GM12875 (cell line): ENCODE results near the gene ANKRD42.

Experiments used
- H3K4me3 ChIP-seq: one replicate; pipeline ENCODE4 v1.5.1; 2011; ENCODE audit warnings: low read depth, low read length, control low read depth
- CTCF ChIP-seq: IDR thresholded peaks from 2 replicates; pipeline ENCODE4 v1.5.1; 2011; ENCODE audit warnings: low read depth, mild to moderate bottlenecking, control low read depth, inconsistent platforms, low read length, moderate library complexity, borderline replicate concordance; ENCODE audit not compliant: insufficient read depth

Gene ANKRD42

GRCh38 chr11:83285771-83286528 is 92.4 kb downstream of the ANKRD42 start, which contains the start of gene CCDC90B:
Gene CCDC90B, minus strand, starts transcription at chr11:83286367. Its CDS starts 395 bp downstream, at chr11:83285972.
- peak within 1 kb of the TSS; percentile 76 for H3K4me3 ChIP-seq
- 0 out of 2 replicates have a peak, but pooled peaks have one; percentile 8 for TF ChIP-seq CTCF

GRCh38 chr11:83287631-83288030 is 94.1 kb downstream of the ANKRD42 start:
- TF ChIP-seq CTCF = no peak
- H3K4me3 ChIP-seq = no peak overlapping the region

GRCh38 chr11:83292709-83293456 is 99.4 kb downstream of the ANKRD42 start:
- no peak overlapping the region for H3K4me3 ChIP-seq
- TF ChIP-seq CTCF = peak; percentile 61

- no peak overlapping the region for H3K4me3 ChIP-seq
- TF ChIP-seq CTCF = no peak
These were observed 99.9 kb downstream of the ANKRD42 start for GRCh38 chr11:83293457-83293774.

- no peak overlapping the region for H3K4me3 ChIP-seq
- TF ChIP-seq CTCF = no peak
These were observed 100.7 kb downstream of the ANKRD42 start for GRCh38 chr11:83294208-83294607.
